Activated T-cell treated with anti-CD3 and anti-CD28 coated beads for 48 hours (primary cell): ENCODE measurements around the gene KRT5.

ENCODE experiments used
- DNase-seq: peaks from one replicate; pipeline ENCODE4 v3.0.0-alpha.2; 2020; ENCODE audit warnings: low read depth

Gene KRT5

GRCh38 chr12:52537101-52537500, 16.9 kb upstream of the KRT5 start:
- DNase-seq = no peak

- no peak for DNase-seq
These were observed 15.4 kb upstream of the KRT5 start for GRCh38 chr12:52535574-52535973.

- no peak for DNase-seq
These were observed 14.3 kb upstream of the KRT5 start for GRCh38 chr12:52534482-52534881.

- no peak for DNase-seq
These were observed 13.7 kb upstream of the KRT5 start for GRCh38 chr12:52533686-52534470.

GRCh38 chr12:52532636-52533035, 12.4 kb upstream of the KRT5 start:
- no peak for DNase-seq

- DNase-seq = no peak
These were observed 11.5 kb upstream of the KRT5 start for GRCh38 chr12:52531566-52532300.

- no peak for DNase-seq
These were observed 10.7 kb upstream of the KRT5 start for GRCh38 chr12:52530905-52531304.

- no peak for DNase-seq
These were observed 10.2 kb upstream of the KRT5 start for GRCh38 chr12:52530366-52530765.

GRCh38 chr12:52529846-52530245, 9.7 kb upstream of the KRT5 start:
- DNase-seq = no peak

GRCh38 chr12:52529417-52529816, 9.2 kb upstream of the KRT5 start:
- no peak for DNase-seq

- DNase-seq = no peak
These were observed 8.5 kb upstream of the KRT5 start for GRCh38 chr12:52528641-52529143.

- no peak for DNase-seq
These were observed 7.1 kb upstream of the KRT5 start for GRCh38 chr12:52527121-52527800.

- DNase-seq = no peak
These were observed 6.3 kb upstream of the KRT5 start for GRCh38 chr12:52526511-52526951.

GRCh38 chr12:52525661-52526499, 5.7 kb upstream of the KRT5 start:
- DNase-seq = no peak

GRCh38 chr12:52524898-52525591, 4.9 kb upstream of the KRT5 start:
- no peak for DNase-seq

- DNase-seq = no peak
These were observed 4.2 kb upstream of the KRT5 start for GRCh38 chr12:52524241-52524897.

GRCh38 chr12:52523824-52524223, 3.6 kb upstream of the KRT5 start:
- no peak for DNase-seq

- DNase-seq = no peak
These were observed 2.3 kb upstream of the KRT5 start for GRCh38 chr12:52522346-52523011.

- DNase-seq = no peak
These were observed 1.5 kb upstream of the KRT5 start for GRCh38 chr12:52521568-52522266.
